HG03175 (cell line): ENCODE results near the gene NCF1.
"Not testable (repeated sequence)": the region's sequence is repeated elsewhere in the genome, so short reads cannot be mapped to it uniquely, and the experiment has no call there.

Experiments used
- ATAC-seq: cut with Tn5 transposase; IDR thresholded peaks from one replicate; pipeline ENCODE4 v1.9.1; 2021; ENCODE audit warnings: mild to moderate bottlenecking, moderate library complexity; ENCODE audit not compliant: unreplicated experiment

The NCF1 gene

DNA sequence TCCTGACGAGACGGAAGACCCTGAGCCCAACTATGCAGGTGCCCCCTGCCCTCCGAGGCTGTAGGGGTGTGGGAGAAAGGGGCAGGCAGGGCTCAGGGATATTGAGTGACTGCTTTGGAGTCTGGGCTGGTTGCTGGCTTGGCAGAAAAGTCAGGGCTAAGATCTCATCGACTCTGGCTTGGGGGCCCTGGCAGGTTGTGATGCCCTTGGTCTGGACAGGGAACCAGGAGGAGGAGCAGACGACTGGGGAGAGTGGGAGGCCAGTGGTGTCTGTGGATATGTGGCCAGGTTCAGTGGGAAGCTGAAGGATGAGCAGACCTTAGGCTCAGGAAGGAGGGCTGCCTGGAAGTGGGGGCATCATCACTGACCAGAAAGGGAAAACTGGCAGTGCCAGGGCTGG, 9.8 kb downstream of the NCF1 start:
- not testable (repeated sequence) for ATAC-seq

DNA sequence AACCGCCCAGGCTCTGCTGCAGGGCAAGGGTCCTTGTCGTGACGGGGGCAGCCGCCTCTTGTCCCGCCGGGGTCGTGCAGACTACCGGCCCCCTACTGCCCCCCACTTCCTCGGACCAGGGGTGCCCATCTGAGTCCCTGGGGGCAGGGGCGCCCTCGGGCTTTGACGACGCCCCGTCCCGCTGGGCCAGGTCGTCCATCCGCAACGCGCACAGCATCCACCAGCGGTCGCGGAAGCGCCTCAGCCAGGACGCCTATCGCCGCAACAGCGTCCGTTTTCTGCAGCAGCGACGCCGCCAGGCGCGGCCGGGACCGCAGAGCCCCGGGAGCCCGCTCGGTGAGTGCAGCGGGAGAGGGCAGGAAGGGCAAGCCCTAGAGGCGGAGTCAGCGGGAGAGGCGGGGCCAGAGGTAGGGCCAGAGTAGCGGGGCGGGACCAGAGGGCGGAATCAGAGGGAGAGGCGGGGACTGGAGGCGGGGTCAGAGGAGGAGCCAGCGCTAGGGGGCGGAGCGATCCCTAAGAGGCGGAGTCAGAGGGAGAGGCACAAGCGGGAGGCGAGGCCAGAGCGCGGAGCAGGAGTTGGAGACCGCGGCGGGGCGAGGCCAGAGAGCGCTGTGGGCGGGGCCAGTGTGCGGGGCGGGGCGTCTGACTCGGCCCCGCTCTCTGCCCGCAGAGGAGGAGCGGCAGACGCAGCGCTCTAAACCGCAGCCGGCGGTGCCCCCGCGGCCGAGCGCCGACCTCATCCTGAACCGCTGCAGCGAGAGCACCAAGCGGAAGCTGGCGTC, 14.7 kb downstream of the NCF1 start:
- ATAC-seq: peak; percentile 89

DNA sequence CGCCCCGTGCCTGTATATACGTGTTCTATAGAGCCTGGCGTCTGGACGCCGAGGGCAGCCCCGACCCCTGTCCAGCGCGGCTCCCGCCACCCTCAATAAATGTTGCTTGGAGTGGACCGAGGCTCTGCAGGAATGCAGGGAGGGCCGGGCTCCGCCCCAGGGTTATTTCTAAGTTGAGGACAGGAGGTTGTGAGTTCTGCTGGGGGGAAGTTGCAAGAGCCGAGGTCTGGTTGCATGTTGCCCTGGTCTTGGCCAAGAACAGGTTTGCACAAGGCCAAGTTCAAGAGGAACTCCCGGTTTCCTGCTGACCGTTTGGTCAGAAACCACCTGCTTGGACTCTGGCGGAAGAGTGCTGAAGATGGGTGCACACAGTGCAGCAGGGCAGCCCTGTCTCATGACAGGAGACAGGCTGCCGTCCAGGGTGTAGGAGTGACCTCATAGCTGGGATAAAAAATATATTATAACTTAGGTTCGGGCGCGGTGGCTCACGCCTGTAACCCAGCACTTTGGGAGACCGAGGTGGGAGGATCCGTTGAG, 15.5 kb downstream of the NCF1 start:
- peak; percentile 10 for ATAC-seq

DNA sequence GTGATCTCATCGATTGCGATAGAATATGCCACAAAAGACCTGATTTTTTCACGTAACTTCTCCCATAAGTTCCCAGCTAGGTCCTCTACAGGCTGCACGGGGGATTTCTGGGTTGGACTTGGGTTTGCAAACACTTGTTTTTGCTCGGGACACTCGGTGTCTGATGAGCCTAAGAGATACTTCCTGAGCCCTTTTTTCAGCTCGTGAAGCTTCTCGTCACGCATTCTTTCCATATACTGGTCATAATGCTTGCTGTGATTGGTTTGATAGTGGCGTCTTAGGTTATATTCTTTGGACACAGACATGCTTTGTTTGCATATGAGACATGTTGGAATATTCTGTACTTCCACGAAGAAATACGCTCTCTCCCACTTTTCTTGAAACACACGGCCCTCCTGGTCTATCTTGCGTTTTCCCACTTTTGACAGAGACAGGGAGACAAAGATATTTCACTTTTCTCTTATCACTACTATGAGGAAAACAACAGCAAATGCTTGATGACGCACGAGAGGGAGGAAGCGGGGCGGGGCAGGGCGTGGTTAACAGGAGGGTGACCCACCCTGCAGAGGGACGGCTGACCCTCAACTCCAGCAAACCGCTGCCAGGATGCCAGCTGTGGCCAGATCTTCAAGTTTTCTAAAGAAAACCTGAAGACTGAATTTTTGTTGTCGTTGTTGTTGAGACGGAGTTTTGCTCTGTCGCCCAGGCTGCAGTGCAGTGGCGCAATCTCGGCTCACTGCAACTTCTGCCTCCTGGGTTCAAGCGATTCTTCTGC, 24.2 kb downstream of the NCF1 start:
- ATAC-seq: not testable (repeated sequence)

DNA sequence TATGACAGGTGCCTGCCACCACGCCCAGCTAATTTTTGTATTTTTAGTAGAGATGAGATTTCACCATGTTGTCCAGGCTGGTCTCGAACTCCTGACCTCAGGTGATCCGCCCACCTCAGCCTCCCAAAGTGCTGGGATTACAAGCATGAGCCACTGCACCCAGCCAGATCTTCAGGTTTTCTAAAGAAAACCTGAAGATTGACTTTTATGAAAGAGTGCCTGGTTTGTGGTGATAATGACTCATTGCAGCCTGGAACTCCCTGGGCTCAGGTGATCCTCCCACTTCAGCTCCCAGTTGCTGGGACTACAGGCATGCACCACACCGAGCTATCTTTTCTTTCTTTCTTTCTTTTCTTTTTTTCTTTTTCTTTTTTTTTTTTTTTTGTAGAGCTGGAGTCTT, 24.8 kb downstream of the NCF1 start:
- not testable (repeated sequence) for ATAC-seq

DNA sequence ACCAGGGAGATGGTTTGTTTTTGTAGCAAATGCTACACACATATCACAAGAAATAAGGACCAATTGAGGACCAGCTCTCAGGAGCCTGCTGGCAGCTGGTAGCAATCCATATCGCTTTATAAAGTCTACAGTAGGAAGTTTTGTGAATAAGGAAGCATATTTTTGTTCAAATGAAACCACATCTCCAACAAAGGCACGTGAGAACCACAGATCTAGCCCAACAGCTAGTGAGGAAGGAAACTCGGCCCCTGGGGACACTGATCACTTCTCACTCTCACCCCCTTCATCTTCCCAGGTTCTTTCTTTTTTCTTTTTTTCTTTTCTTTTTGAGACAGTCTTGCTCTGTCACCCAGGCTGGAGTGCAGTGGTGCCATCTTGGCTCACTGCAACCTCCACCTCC, 42.1 kb downstream of the NCF1 start:
- not testable (repeated sequence) for ATAC-seq

DNA sequence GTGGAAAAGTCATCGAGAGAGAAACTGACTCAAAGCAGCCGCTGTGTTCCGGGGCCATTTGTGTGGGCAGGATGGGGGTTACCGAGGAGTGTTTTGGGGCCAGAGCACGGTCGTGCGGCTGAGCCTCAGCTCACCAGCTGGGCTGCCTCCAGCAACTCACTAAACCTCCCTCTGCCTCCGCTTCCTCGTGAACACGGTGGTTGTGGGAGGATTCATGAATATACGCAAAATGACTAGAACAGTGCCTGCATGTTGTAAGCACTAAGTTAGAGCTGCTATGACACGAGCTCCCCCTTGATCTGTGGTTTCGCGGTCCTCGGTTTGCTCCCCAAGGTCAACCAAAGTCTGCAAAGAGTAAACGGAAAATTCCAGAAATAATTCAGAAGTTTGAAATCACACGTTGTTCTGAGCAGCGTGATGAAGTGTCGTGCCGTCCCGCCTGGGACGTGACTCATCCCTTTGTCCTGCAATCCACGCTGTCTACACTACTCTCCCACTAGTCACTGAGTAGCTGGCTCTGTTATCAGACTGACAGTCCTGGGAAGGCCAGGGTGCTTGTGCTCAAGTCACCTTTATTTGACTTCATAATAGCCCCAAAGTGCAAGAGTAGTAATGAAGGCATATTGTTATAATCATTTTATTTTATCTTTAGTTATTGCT, 46.5 kb downstream of the NCF1 start:
- peak; percentile 80 for ATAC-seq

DNA sequence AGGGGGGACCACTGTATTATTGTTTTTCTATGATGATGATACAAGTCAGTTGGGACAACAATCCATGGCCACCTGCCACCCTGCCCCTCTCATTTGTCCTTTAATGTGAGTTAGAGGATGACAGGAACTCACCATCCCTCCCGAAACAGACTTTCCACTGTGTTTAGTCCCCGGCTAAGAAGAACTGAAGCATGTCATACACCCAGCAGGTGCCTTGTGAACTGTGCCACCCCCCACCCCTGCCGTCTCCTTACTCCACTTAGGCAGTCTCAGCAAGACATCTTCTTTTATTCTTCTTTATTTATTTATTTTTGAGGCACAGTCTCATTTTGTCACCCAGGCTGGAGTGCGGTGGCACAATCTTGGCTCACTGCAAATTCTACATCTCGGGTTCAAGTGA, 47.4 kb downstream of the NCF1 start:
- ATAC-seq: not testable (repeated sequence)

DNA sequence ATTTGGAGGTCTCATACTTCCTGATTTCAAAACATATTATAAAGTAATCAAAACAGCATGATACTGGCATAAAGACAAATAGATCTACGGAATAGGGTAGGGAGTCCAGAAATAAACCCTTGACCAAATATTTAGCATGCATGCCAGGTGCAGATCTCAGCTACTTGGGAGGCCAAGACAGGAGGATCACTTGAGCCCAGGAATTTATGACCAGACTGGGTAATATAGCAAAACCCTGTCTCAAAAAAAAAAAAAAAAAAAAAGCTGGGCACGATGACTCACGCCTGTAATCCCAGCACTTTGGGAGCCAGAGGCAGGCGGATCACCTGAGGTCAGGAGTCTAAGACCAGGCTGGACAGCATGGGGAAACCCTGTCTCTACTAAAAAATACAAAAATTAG, 56.1 kb downstream of the NCF1 start:
- ATAC-seq: not testable (repeated sequence)

DNA sequence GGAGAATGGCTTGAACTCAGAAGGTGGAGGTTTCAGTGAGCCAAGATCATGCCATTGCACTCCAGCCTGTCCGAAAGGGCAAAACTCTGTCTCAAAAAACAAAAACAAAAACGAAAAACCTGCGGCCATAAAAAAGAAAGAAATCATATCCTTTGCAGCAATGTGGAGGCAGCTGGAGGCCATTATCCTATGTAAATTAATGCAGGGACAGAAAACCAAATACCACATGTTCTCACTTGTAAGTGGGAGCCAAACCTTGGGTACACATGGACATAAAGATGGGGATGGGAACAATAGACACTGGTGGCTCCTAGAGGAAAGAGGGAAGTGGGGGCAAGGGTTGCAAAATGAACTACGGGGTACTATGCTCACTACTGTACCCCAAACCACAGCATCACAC, 56.6 kb downstream of the NCF1 start:
- ATAC-seq: not testable (repeated sequence)
